Stimulated activated effector memory CD8-positive, alpha-beta T cell treated with anti-CD3 and anti-CD28 coated beads, Interleukin-12 subunit alpha, Interleukin-12 subunit beta, amount 100 ng/mL, for 72 hours (primary cell): ENCODE measurements around the gene BEST3.
A peak's percentile ranks its signal among the peaks of the same experiment; 100 is the strongest.

ENCODE experiments used
- ATAC-seq: fragments of 150-1000 bp; cut with Tn5 transposase; 2 replicates; pipeline ENCODE4 v1.10.0; 2021
- DNase-seq, 2 donors: peaks; one replicate each; pipeline ENCODE4 v3.0.0; 2021 to 2022; ENCODE audit warnings: low spot score in 2 of 2
- H3K27ac Mint-ChIP-seq: one replicate; pipeline ENCODE4 v1.8.0; 2022; ENCODE audit warnings: mild to moderate bottlenecking, mixed read lengths
- H3K36me3 Mint-ChIP-seq: one replicate; pipeline ENCODE4 v1.8.0; 2022; ENCODE audit warnings: mild to moderate bottlenecking, mixed read lengths
- H3K4me1 Mint-ChIP-seq: one replicate; pipeline ENCODE4 v1.8.0; 2022; ENCODE audit warnings: mixed read lengths
- H3K4me3 Mint-ChIP-seq: one replicate; pipeline ENCODE4 v1.8.0; 2022; ENCODE audit warnings: mild to moderate bottlenecking, mixed read lengths
- H3K9me3 Mint-ChIP-seq: one replicate; pipeline ENCODE4 v1.8.0; 2022; ENCODE audit warnings: mixed read lengths

The BEST3 gene

GRCh38 chr12:69701826-69702225 is 2.7 kb upstream of the BEST3 start:
- Mint-ChIP-seq H3K36me3 (no peaks in the 10 kb centered on the region), H3K9me3 (no peaks in the 10 kb centered on the region), H3K27ac (no peak overlapping the region), H3K4me1 (no peaks in the 10 kb centered on the region), H3K4me3 (no peak overlapping the region)
- DNase-seq: no peak
- ATAC-seq: no peak

- Mint-ChIP-seq H3K9me3 (no peaks in the 10 kb centered on the region), H3K4me1 (no peaks in the 10 kb centered on the region), H3K27ac (no peak overlapping the region), H3K4me3 (no peak overlapping the region), H3K36me3 (no peaks in the 10 kb centered on the region)
- DNase-seq (no peak), ATAC-seq (no peak)
Measured at GRCh38 chr12:69698054-69698453, 1.0 kb downstream of the BEST3 start.

GRCh38 chr12:69694123-69694522 is 5.0 kb downstream of the BEST3 start:
- ATAC-seq (no peak), DNase-seq (no peak)
- H3K36me3 Mint-ChIP-seq: no peaks in the 10 kb centered on the region
- no peaks in the 10 kb centered on the region for H3K9me3 Mint-ChIP-seq
- H3K27ac Mint-ChIP-seq: no peak overlapping the region
- no peak overlapping the region for H3K4me3 Mint-ChIP-seq
- H3K4me1 Mint-ChIP-seq: peaks cover 6% of the 10 kb centered on the region

- no peak overlapping the region for H3K27ac Mint-ChIP-seq
- no peak overlapping the region for H3K4me3 Mint-ChIP-seq
- H3K36me3 Mint-ChIP-seq: no peaks in the 10 kb centered on the region
- DNase-seq: no peak
- peaks cover 9% of the 10 kb centered on the region for H3K4me1 Mint-ChIP-seq
- no peaks in the 10 kb centered on the region for H3K9me3 Mint-ChIP-seq
- no peak for ATAC-seq
Measured at GRCh38 chr12:69689638-69690037, 9.5 kb downstream of the BEST3 start.

GRCh38 chr12:69688471-69689427 is 10.4 kb downstream of the BEST3 start:
- Mint-ChIP-seq H3K4me3 (no peak overlapping the region), H3K9me3 (no peaks in the 10 kb centered on the region), H3K36me3 (no peaks in the 10 kb centered on the region), H3K27ac (no peak overlapping the region), H3K4me1 (peaks cover 9% of the 10 kb centered on the region)
- ATAC-seq (peak; percentile 81), DNase-seq (no peak)

- Mint-ChIP-seq H3K9me3 (no peaks in the 10 kb centered on the region), H3K4me1 (peaks cover 9% of the 10 kb centered on the region), H3K36me3 (no peaks in the 10 kb centered on the region), H3K27ac (no peak overlapping the region), H3K4me3 (no peak overlapping the region)
- DNase-seq (no peak), ATAC-seq (no peak)
Measured at GRCh38 chr12:69688021-69688420, 11.1 kb downstream of the BEST3 start.

- DNase-seq: no peak
- Mint-ChIP-seq H3K36me3 (no peaks in the 10 kb centered on the region), H3K27ac (no peak overlapping the region), H3K4me3 (no peak overlapping the region), H3K9me3 (no peaks in the 10 kb centered on the region), H3K4me1 (peaks cover 9% of the 10 kb centered on the region)
- ATAC-seq: no peak
Measured at GRCh38 chr12:69687390-69687789, 11.7 kb downstream of the BEST3 start.

- no peaks in the 10 kb centered on the region for H3K9me3 Mint-ChIP-seq
- DNase-seq: no peak
- H3K36me3 Mint-ChIP-seq: no peaks in the 10 kb centered on the region
- H3K27ac Mint-ChIP-seq: no peak overlapping the region
- H3K4me1 Mint-ChIP-seq: peaks cover 9% of the 10 kb centered on the region
- ATAC-seq: no peak
- no peak overlapping the region for H3K4me3 Mint-ChIP-seq
Measured at GRCh38 chr12:69686731-69687130, 12.4 kb downstream of the BEST3 start.

- Mint-ChIP-seq H3K36me3 (no peaks in the 10 kb centered on the region), H3K27ac (no peak overlapping the region), H3K4me1 (peaks cover 9% of the 10 kb centered on the region), H3K4me3 (no peak overlapping the region), H3K9me3 (no peaks in the 10 kb centered on the region)
- ATAC-seq (peak; percentile 73), DNase-seq (no peak)
Measured at GRCh38 chr12:69685810-69686209, 13.3 kb downstream of the BEST3 start.

- Mint-ChIP-seq H3K36me3 (no peaks in the 10 kb centered on the region), H3K4me3 (no peak overlapping the region), H3K27ac (no peak overlapping the region), H3K4me1 (peaks cover 7% of the 10 kb centered on the region), H3K9me3 (no peaks in the 10 kb centered on the region)
- DNase-seq: no peak
- ATAC-seq: no peak
Measured at GRCh38 chr12:69684466-69684865, 14.6 kb downstream of the BEST3 start.

- no peaks in the 10 kb centered on the region for H3K36me3 Mint-ChIP-seq
- no peaks in the 10 kb centered on the region for H3K9me3 Mint-ChIP-seq
- no peak for DNase-seq
- no peak overlapping the region for H3K4me3 Mint-ChIP-seq
- no peaks in the 10 kb centered on the region for H3K4me1 Mint-ChIP-seq
- H3K27ac Mint-ChIP-seq: no peak overlapping the region
- no peak for ATAC-seq
Measured at GRCh38 chr12:69682110-69682755, 16.9 kb downstream of the BEST3 start.

GRCh38 chr12:69679119-69679518 is 20.0 kb downstream of the BEST3 start:
- DNase-seq: no peak
- H3K27ac Mint-ChIP-seq: no peak overlapping the region
- H3K36me3 Mint-ChIP-seq: no peaks in the 10 kb centered on the region
- no peaks in the 10 kb centered on the region for H3K4me1 Mint-ChIP-seq
- ATAC-seq: no peak
- H3K9me3 Mint-ChIP-seq: no peaks in the 10 kb centered on the region
- H3K4me3 Mint-ChIP-seq: no peak overlapping the region

- H3K4me3 Mint-ChIP-seq: no peak overlapping the region
- H3K36me3 Mint-ChIP-seq: no peaks in the 10 kb centered on the region
- no peak overlapping the region for H3K27ac Mint-ChIP-seq
- DNase-seq: no peak
- ATAC-seq: no peak
- H3K4me1 Mint-ChIP-seq: no peaks in the 10 kb centered on the region
- H3K9me3 Mint-ChIP-seq: no peaks in the 10 kb centered on the region
Measured at GRCh38 chr12:69676257-69677012, 22.7 kb downstream of the BEST3 start.

- no peaks in the 10 kb centered on the region for H3K36me3 Mint-ChIP-seq
- H3K27ac Mint-ChIP-seq: no peak overlapping the region
- ATAC-seq (no peak), DNase-seq (no peak)
- H3K9me3 Mint-ChIP-seq: no peaks in the 10 kb centered on the region
- no peak overlapping the region for H3K4me3 Mint-ChIP-seq
- no peaks in the 10 kb centered on the region for H3K4me1 Mint-ChIP-seq
Measured at GRCh38 chr12:69672195-69672594, 26.9 kb downstream of the BEST3 start.

GRCh38 chr12:69671597-69671996 is 27.5 kb downstream of the BEST3 start:
- Mint-ChIP-seq H3K4me3 (no peak overlapping the region), H3K27ac (no peak overlapping the region), H3K9me3 (no peaks in the 10 kb centered on the region), H3K4me1 (no peaks in the 10 kb centered on the region), H3K36me3 (no peaks in the 10 kb centered on the region)
- no peak for DNase-seq
- no peak for ATAC-seq
